Measurements from ENCODE around the gene SLC9A5.

Gene SLC9A5

DNA sequence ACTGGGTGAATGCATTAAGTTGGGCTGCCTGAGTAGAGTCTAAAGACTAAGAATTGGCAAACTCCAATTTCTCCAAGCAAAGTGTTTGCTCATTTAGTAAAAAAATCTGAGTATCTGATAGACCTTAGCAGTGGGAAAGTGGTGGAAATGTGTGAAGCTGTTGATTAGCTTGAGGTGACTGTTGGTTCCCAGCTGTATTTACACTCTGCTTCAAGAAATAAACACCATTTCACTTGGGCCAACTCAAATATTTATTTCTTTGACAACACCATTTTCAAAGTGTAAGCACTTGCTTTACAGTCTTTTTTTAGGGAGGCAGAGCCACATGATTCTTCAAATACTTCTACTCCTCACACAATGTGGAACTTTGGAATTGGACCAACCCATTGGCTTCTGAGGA lies 69.1 kb downstream of the SLC9A5 start:
- no peak for DNase-seq

All from activated CD4-positive, alpha-beta T cell treated with anti-CD3 and anti-CD28 coated beads, Interleukin-2, amount 50 U/mL, for 4 hours (primary cell).